Medulla oblongata (tissue), 1 donor: ENCODE data around the gene APCS.

Experiments
- DNase-seq: peaks from one replicate; pipeline ENCODE4 v3.0.0-alpha.2; 2015; ENCODE audit errors: extremely low spot score

The APCS gene, protein sequence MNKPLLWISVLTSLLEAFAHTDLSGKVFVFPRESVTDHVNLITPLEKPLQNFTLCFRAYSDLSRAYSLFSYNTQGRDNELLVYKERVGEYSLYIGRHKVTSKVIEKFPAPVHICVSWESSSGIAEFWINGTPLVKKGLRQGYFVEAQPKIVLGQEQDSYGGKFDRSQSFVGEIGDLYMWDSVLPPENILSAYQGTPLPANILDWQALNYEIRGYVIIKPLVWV

DNA sequence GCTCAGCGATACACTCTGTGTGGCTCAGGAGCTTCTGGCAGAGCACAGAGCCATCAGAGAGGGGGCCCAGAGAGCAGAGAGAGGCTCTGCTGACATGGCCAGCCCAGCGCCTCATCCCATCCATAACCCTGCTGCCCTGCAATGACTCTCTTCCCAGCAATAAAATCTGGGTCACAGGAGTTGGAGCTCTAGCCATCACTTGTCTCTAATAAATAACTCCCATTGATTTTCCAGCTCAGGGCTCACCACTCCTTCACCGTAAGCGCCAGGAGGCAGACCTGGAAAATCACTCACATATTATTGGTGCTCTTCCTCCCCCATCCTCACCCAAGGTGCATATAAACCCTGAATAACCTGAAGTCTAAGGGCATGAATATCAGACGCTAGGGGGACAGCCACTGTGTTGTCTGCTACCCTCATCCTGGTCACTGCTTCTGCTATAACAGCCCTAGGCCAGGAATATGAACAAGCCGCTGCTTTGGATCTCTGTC is at the start of gene APCS:
Gene APCS (plus strand): TSS at position 366 of the 491 bp plus-strand sequence. CDS start 96 bp downstream, at position 462.
- DNase-seq, result no peak

DNA sequence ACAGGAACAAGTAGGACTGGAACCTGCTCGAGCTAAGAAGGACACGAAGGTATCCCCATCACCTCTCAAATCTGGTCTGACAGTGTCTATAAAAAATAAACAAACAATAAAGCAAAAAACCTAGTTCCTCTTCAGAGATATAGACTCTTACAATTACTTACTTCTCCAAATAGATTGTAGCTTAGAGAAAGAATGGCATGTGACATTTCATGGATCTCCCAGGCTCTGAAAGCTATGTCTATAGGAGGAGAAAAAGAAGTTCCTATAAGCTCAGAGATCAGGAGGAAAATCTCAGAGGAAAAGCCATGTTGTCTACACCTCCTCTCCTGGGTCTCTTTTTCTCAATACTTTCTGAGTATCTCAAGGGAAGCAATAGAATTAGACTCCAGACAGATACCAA is 39.5 kb upstream of the APCS start:
- DNase-seq, result no peak

DNA sequence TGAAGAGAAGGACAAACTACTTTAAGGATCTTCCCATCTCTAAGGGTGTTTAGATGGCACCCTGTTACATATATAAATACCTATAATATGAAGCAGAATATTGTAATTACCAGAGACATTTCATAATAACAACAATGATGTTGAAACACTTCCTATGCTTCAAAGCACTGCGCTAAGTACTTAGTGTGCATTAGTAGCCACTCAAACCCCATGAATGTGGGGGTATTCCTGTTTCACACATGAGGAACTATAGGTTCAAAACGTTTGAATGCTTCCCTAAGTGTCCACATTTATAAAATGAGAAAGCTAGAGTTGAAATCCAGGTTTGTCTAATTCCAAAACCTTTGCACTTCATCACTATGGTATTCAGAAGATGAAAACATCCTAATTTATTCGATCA is 33.4 kb upstream of the APCS start:
- no peak for DNase-seq

DNA sequence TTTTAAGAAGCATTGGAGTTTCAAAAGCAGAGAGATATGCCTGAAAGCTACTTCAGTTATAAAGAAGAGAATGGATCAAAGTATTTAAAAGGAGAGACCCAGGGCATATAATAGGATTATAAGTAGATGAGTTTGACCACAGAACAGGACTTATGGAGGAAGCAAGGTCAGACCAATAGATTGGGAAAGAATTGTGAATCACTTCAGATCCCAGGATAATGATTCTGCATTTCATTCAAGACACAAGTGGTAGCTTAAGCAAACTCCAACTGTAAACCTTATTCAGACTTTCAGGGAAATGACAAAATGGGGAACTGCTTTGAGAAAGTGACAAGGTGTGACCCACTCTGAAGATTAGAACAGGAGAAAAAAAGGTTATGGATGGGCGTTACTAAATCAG is 32.9 kb upstream of the APCS start:
- no peak for DNase-seq

DNA sequence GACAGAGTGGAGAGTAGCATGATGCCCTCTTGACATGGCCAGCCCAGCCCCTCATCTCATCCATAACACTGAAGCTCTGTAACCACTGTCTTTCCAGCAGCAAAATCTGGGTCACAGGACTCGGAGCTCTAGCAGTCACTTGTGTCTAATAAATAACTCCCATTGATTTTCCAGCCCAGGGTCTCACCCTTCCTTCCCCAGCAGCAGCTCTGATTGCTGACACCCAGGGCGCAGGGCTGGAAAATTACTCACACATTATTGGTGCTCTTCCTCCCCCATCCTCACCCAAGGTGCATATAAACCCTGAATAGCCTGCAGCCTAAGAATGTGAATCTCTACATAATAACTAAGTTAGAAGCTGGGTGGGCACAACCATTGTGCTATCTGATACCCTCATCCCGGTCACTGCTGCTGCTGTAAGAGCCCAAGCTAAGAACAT is 30.7 kb upstream of the APCS start:
- DNase-seq, result no peak

DNA sequence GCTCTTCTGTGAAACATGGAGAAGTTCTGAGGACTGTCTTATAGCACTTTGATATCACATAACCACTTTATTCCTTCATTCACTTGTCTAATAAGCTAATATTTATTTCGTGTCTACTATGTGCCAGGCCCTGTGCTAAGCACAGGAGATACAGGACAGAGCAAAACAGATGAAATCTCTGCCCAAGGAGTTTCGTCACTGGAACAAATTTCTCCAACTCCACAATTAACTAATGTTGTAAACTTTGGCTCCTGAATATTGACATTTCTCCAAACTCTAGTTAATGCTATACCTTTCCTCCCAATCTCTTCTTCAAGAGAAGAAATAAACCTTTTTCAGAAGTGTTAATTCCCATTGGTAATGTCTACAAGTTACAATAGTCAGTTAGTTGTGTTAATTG is 27.0 kb upstream of the APCS start:
- no peak for DNase-seq

DNA sequence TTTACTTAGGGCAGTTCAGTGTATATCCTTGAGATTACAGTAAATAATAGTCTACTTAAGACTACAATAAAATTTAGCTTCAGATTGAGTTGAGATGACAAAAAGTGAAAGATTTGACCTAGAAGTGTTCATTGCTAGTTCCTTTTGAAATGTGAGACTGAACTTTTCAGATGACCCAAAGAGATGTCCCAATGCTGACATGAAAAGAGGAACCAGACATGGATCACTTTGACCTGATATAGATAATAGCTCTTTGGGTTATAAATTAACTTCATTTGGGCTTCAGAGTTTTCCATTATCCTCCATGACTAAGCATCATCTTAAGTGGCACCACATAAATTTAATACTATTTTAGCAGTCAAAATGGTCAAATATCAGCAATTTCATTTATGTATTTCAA is 26.1 kb upstream of the APCS start:
- DNase-seq, result no peak

DNA sequence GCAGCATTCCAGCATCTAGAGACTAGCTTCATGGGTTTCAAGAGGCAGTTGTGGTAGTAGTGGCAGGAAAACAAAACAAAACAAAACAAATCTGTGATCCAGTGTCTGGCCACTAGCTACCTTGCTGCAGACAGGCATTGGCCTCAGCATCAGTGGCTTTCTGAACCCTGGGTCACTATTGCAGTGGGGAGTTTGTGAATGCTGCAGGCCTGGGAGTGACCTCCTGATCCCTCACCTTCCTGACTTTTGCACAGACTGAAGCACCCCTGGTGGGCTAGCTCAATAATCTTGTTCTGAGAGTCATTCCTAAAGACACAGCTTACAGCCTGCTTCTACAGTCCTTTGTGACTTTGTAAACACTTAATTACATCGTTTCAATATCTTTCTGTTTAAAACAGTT is 24.9 kb upstream of the APCS start:
- DNase-seq, result no peak

DNA sequence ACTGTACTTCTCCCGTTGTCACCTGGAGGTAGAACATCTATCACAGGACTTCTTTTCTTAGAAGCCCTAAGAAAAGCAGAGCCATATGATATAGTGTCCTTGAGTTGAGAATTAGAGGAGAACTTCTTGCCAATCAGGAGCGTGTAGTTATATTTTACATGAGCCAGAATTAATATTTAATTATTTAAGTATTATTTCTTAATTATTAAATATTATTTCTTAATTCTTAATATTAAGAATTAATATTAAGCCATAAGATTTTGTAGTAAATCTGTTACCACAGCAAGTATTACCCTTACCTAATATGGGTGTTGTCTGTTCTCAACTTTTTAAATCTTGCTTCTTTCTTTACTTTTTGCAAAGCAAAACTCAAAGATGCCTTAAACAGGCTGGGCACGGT is 10.2 kb upstream of the APCS start:
- no peak for DNase-seq

DNA sequence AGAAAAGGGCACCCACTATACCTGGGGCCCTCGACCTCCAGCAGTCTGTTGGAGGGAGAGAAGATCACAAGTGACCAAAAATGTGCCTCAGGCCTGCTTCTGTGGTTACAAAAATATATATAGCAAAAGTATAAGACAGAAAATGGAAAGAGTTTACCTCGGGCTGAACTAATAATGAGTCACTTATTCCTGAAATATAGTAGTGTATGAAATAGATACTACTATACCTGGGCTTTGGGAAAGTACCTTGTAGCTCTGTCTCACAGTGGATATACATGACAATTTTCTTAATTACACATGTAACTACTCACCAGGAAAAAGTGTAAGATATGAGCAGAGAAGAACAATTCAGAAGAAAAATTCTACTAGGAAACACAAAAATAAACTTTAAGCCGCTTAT is 7.3 kb upstream of the APCS start:
- no peak for DNase-seq

DNA sequence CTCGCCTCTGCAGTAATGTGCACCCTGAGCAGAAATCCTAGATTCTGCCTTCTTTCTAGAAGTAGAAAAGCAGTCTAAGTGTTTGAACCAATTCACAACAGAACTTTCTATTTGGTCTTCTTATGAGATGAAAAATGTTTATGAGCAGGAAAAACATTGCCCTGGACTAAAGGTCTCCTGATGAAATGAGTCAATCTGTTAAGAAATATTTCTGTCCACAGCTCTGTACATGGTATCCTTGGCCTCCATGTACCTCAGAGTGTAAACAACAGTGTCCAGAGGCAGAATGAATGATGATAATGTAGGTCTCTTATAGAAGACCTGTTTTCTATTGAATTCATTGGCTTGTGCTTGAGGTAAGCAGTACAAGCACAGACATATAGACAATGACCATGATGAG is 6.2 kb upstream of the APCS start:
- no peak for DNase-seq

DNA sequence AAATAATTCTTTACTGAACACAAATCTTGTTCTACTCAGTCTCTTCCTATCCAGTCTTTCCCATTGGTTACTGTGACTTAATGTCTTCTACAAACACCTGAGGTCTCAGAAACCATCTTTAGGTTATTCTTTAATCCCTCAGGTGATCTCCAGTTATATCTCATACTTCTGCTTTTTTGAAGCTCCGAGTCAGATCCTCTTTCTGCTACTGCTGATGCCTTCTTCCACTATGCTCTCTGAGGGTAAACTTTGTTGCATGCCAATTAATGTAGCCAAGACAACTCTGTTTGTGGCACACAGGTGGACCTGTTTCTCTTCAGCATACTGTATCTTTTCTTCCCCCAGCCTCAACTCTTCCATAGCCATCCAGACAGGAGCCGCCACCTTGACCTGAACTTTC is 3.1 kb upstream of the APCS start:
- no peak for DNase-seq

DNA sequence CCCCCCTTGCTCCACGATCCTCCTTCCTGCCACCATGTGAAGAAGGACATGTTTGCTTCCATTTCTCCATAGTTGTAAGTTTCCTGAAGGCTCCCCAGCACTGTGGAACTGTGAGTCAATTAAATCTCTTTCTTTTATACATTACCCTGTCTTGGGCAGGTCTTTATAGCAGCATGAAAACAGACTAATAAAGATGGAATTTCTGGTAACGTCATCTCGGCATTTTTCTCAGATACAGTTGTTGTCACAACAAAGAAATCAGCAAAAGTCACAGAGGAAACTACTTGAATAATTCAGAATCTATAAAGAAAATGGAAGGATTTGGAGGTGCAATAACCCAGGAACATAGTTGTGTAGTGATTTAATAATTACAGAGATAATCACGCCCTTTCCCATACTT is 4.4 kb downstream of the APCS start:
- DNase-seq, result no peak

DNA sequence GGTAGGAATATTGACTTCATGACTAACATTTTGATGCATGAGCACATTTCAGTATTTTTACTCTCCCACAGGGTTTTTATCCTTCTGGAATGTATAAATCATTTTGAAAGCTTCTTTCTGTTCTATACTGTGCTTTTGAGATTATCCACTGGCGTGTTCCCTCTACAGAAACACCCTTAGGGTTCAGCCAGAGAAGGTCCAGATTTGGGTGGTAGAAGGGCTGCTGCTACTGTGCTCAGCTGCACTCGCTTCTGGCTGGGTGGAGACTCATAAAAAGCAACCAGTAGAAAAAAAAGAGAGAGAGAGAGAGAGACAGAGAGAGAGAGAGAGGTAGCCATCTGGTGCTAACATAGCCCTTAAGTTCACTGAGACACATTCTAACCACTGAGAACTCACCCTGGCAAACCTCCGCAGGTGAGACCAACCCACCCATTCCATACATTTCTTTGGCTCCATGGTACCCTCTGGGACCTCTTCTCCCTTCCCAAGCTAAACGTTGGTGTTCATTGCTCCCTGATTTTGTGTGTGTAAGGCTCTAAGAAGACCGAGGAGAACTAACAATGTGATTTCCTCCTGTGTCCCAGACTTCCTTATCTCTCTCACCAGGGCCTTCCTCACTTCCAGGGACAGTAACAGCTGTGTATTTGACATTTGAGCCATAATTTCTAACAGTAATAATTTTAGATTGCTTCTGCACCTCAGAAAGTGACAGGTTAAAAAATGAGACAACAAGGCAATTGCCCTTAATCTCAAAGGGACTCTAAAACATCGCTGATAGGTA is 7.2 kb downstream of the APCS start:
- DNase-seq, result no peak

DNA sequence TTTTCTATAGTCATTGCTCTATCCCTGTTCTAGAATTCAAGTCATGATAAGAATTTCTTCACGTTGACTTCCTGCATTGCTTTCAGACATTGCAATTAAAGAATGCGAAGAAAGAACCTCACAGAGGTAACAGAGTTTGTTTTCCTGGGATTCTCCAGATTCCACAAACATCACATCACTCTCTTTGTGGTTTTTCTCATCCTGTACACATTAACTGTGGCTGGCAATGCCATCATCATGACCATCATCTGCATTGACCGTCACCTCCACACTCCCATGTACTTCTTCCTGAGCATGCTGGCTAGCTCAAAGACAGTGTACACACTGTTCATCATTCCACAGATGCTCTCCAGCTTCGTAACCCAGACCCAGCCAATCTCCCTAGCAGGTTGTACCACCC is 10.6 kb downstream of the APCS start:
- DNase-seq, result no peak

DNA sequence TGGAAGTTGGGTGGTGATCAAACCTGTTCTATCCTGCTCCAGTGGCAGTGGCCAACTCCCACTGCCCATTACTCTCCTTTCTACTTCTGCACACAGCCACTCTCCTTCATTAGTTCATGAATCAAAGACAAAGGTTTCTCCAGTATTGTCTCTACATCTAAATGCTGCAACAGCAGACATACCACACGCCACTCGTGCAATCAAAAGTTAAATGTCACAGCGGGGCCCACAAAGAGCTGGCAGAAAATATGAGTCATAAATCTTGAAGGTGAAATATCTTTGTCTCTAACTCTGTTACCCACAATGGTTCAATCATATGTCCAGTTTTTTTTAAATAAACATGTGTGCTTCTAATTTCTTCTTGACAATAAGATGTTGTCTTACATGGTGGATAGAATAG is 13.3 kb downstream of the APCS start:
- DNase-seq, result no peak

DNA sequence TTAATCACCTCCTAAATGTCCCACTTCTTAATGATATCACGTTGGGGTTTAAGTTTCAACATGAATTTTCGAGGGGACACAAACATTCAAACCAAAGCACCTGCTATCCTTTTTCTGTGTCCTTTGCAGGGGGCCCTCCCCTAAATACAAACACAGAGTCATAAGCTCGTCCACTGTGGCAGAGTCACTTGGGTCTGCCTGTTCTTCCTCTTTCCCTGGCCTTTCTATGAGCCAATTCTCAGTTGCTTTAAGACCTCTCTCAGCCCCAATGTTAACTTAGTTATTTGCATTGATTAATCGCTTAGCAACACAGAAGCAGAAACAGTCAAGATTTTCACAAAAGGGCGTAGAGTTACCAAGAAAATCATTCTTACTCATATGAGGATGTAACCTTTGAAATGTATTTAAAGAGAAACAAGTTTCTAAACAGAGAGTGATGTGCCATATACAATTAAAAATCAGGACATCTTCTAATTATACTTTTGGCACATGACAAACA is 14.9 kb downstream of the APCS start:
- no peak for DNase-seq

DNA sequence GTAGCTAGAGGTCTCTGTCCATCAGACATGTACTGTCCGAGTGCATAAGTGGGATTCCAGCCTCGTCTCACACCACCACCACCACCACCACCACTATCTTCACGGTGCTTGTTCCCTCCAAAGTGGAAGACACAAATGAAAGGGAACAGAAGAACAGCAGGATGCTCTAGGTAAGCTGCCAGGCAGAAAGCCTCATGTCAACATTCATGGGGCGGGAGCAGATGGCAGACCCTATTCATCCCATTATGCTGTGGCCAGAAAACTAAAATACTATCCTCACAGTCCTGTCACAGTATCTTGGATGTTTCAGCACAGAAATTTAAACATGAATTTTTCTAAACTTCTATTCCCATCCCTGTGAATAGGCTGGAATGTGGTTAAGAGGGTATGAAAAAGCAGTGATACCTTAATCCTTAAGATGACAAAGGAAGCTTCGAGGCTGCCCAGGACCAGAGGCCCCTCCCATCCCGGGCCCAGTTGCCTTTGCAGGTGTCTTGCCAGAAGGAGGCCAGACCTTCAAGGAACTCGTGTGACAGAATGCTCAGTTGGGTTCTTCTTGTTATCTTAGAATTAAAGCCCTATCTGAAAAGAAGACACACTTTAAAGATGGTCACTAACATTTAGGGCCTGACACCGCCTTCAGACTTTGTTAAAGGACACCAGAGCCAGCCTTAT is 24.7 kb downstream of the APCS start:
- DNase-seq, result no peak

DNA sequence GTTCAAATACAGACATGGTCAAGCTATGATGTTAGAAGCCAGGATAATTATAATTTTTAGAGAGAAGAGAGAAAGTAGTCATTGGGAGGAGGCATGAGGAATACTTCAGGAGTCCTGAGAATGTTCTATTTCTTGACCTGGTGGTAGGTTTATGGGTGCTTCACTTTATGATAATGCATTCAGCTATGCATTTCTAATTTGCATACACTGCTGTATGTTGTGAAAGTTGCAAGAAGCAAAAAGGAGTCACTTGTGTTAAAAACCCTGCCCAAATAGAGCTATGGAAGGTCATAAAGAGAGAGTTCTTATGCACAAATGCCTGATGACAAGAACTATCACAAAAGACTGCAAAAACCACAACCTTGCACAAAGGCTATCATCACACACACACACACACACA is 45.3 kb downstream of the APCS start:
- no peak for DNase-seq
